H1 (cell line): ENCODE measurements around the gene KCNJ10. TPM values are rescaled to one million over a fixed set of nuclear protein-coding genes. Genes with fewer than 3 reads are reported as not detected.
A peak's percentile ranks its signal among the peaks of the same experiment; 100 is the strongest.

Experiments
- CTCF ChIA-PET: fragments of 300-600 bp; sonication (Branson Sonifier 250); formaldehyde crosslinking; loops from one replicate; lab custom pipeline; 2021; ENCODE audit not compliant: partially characterized antibody; lab: Charles Lee
- POLR2A ChIA-PET: fragments of 300-600 bp; sonication (Branson Sonifier 250); formaldehyde crosslinking; loops from one replicate; lab custom pipeline; 2021; ENCODE audit warnings: inconsistent platforms; ENCODE audit not compliant: partially characterized antibody; lab: Charles Lee
- DNase-seq, 2 experiments: peaks; one replicate each; pipeline versions ENCODE4 v3.0.0 to v3.0.0-alpha.2; 2010 to 2022; ENCODE audit warnings: low spot score in 2 of 2, low read depth in 1 of 2, mixed read lengths in 1 of 2
- FAIRE-seq: peaks from 2 replicates; lab custom pipeline; 2011; peaks lifted over from hg19 to GRCh38; lab: Jason Lieb, UNC
- H2AFZ ChIP-seq: 2 replicates; pipeline ENCODE4 v1.8.1; 2012; ENCODE audit warnings: low read length, inconsistent platforms
- H2AK5ac ChIP-seq: 2 replicates; pipeline ENCODE4 v1.6.1; 2013; ENCODE audit warnings: low read depth, low read length
- H2BK120ac ChIP-seq: replicated peaks from 2 replicates; pipeline ENCODE3; 2013; ENCODE audit warnings: low read depth, low read length, inconsistent platforms
- H2BK12ac ChIP-seq: 2 replicates; pipeline ENCODE4 v1.6.1; 2013; ENCODE audit warnings: low read depth, low read length
- H2BK15ac ChIP-seq: 2 replicates; pipeline ENCODE4 v1.6.1; 2013; ENCODE audit warnings: low read length
- H2BK20ac ChIP-seq: 2 replicates; pipeline ENCODE4 v1.6.1; 2013; ENCODE audit warnings: low read length
- H2BK5ac ChIP-seq: 2 replicates; pipeline ENCODE4 v1.6.1; 2013; ENCODE audit warnings: low read depth, low read length
- H3K14ac ChIP-seq: 2 replicates; pipeline ENCODE4 v1.6.1; 2013; ENCODE audit warnings: inconsistent platforms; ENCODE audit not compliant: insufficient read length
- H3K18ac ChIP-seq: 2 replicates; pipeline ENCODE4 v1.6.1; 2013; ENCODE audit warnings: low read length; ENCODE audit errors: extremely low read depth
- H3K23ac ChIP-seq: 2 replicates; pipeline ENCODE4 v1.6.1; 2013; ENCODE audit warnings: inconsistent platforms; ENCODE audit not compliant: insufficient read length
- H3K23me2 ChIP-seq: 2 replicates; pipeline ENCODE4 v1.6.1; 2013; ENCODE audit warnings: low read depth, low read length
- H3K27ac ChIP-seq: 2 replicates; pipeline ENCODE4 v1.6.1; 2011; ENCODE audit warnings: low read depth, low read length, inconsistent platforms
- H3K27me3 ChIP-seq, 4 experiments: replicated peaks in 1 of 4; 1 replicate in 1 of 4; 2 replicates in 3 of 4; pipeline versions ENCODE4 v1.6.1 to v1.8.1; 2011 to 2013; ENCODE audit warnings: low read length in 3 of 4, mild to moderate bottlenecking in 3 of 4, inconsistent platforms in 2 of 4, mixed read lengths in 2 of 4, moderate library complexity in 1 of 4; ENCODE audit not compliant: control insufficient read depth in 3 of 4, insufficient read depth in 3 of 4; ENCODE audit errors: extremely low read depth in 1 of 4
- H3K36me3 ChIP-seq, 4 experiments: 2 replicates each; pipeline versions ENCODE4 v1.6.1 to v1.8.1; 2011 to 2013; ENCODE audit warnings: mild to moderate bottlenecking in 4 of 4, low read length in 3 of 4, moderate library complexity in 2 of 4, control low read depth in 1 of 4, inconsistent platforms in 1 of 4; ENCODE audit not compliant: insufficient read depth in 4 of 4, control insufficient read depth in 2 of 4
- H3K4ac ChIP-seq: replicated peaks from 2 replicates; pipeline ENCODE3; 2013; ENCODE audit warnings: low read length, low read depth, mixed read lengths, inconsistent platforms; ENCODE audit not compliant: insufficient read length
- H3K4me1 ChIP-seq, 4 experiments: replicated peaks in 1 of 4; 1 replicate in 1 of 4; 2 replicates in 3 of 4; pipeline versions ENCODE4 v1.6.1 to v1.8.1; 2011 to 2013; ENCODE audit warnings: low read length in 3 of 4, inconsistent platforms in 2 of 4, mixed read lengths in 1 of 4; ENCODE audit not compliant: insufficient read depth in 4 of 4, control insufficient read depth in 3 of 4
- H3K4me2 ChIP-seq, 2 experiments: 2 replicates each; pipeline versions ENCODE4 v1.6.1 to v1.8.1; 2011 to 2013; ENCODE audit warnings: low read depth in 2 of 2, low read length in 2 of 2, control low read depth in 1 of 2, inconsistent platforms in 1 of 2, mild to moderate bottlenecking in 1 of 2; ENCODE audit not compliant: insufficient read depth in 1 of 2
- H3K4me3 ChIP-seq, 4 experiments: fragments of 200-600, 300-600 bp in 1 of 4; sonication (generic), shearing (Covaris generic), sonication (Bioruptor Twin) in 1 of 4; 2 replicates each; pipeline versions ENCODE4 v1.5.1 to v1.8.1; 2011 to 2016; ENCODE audit warnings: low read length in 4 of 4, low read depth in 3 of 4, control low read depth in 2 of 4, inconsistent platforms in 2 of 4, mild to moderate bottlenecking in 2 of 4, mixed read lengths in 1 of 4, moderate library complexity in 1 of 4; ENCODE audit not compliant: insufficient read depth in 2 of 4; ENCODE audit errors: extremely low read depth in 1 of 4
- H3K56ac ChIP-seq: replicated peaks from 2 replicates; pipeline ENCODE3; 2013; ENCODE audit warnings: low read depth, mild to moderate bottlenecking, mixed read lengths, low read length, inconsistent platforms; ENCODE audit not compliant: insufficient read length
- H3K79me1 ChIP-seq: 2 replicates; pipeline ENCODE4 v1.6.1; 2013; ENCODE audit warnings: low read depth, low read length, control low read depth
- H3K79me2 ChIP-seq, 2 experiments: 2 replicates each; pipeline versions ENCODE4 v1.6.1 to v1.8.1; 2012 to 2013; ENCODE audit warnings: low read length in 2 of 2, mild to moderate bottlenecking in 2 of 2, inconsistent platforms in 1 of 2; ENCODE audit not compliant: insufficient read depth in 2 of 2, control insufficient read depth in 1 of 2
- H3K9ac ChIP-seq, 4 experiments: replicated peaks in 1 of 4; 1 replicate in 1 of 4; 2 replicates in 3 of 4; pipeline versions ENCODE4 v1.6.1 to v1.8.1; 2011 to 2013; ENCODE audit warnings: low read depth in 3 of 4, low read length in 3 of 4, control low read depth in 2 of 4, mild to moderate bottlenecking in 2 of 4, moderate library complexity in 2 of 4, inconsistent platforms in 1 of 4; ENCODE audit errors: extremely low read depth in 1 of 4
- H3K9me3 ChIP-seq, 2 experiments: 2 replicates each; pipeline versions ENCODE4 v1.6.1 to v1.8.1; 2012 to 2013; ENCODE audit warnings: mild to moderate bottlenecking in 2 of 2, moderate library complexity in 2 of 2, control low read depth in 1 of 2, inconsistent platforms in 1 of 2, low read depth in 1 of 2, low read length in 1 of 2, mixed read lengths in 1 of 2; ENCODE audit not compliant: insufficient read depth in 2 of 2
- H4K20me1 ChIP-seq, 2 experiments: replicated peaks in 1 of 2; 2 replicates each; pipeline versions ENCODE3 to v1.8.1; 2011 to 2013; ENCODE audit warnings: inconsistent platforms in 2 of 2, low read length in 2 of 2, mild to moderate bottlenecking in 1 of 2; ENCODE audit not compliant: insufficient read depth in 2 of 2, control insufficient read depth in 1 of 2
- H4K5ac ChIP-seq: 2 replicates; pipeline ENCODE4 v1.6.1; 2013; ENCODE audit warnings: low read length, low read depth, mixed read lengths, inconsistent platforms; ENCODE audit not compliant: insufficient read length
- H4K8ac ChIP-seq: 2 replicates; pipeline ENCODE4 v1.8.0; 2013; ENCODE audit warnings: mild to moderate bottlenecking, moderate library complexity, low read length, inconsistent platforms; ENCODE audit not compliant: insufficient read depth; ENCODE audit errors: extremely low read depth
- H4K91ac ChIP-seq: replicated peaks from 2 replicates; pipeline ENCODE3; 2013; ENCODE audit warnings: low read length, mixed read lengths, inconsistent platforms; ENCODE audit not compliant: insufficient read length
- ATF3 ChIP-seq: IDR thresholded peaks from 2 replicates; pipeline ENCODE4 v1.6.1; 2011; ENCODE audit warnings: low read depth, mild to moderate bottlenecking, low read length; ENCODE audit not compliant: insufficient read depth
- CEBPB ChIP-seq: IDR thresholded peaks from 2 replicates; pipeline ENCODE4 v1.6.1; 2012; ENCODE audit warnings: low read depth, low read length
- HDAC6 ChIP-seq: IDR thresholded peaks from one replicate; pipeline ENCODE4 v1.7.1; 2012; ENCODE audit warnings: low read depth, mild to moderate bottlenecking, inconsistent platforms, low read length, moderate library complexity
- JUND ChIP-seq: IDR thresholded peaks from 2 replicates; pipeline ENCODE4 v1.6.1; 2011; ENCODE audit warnings: mild to moderate bottlenecking, improper control_type of control experiment, low read length
- PHF8 ChIP-seq: fragments of 200-600 bp; sonication (generic); conservative IDR thresholded peaks from 2 replicates; pipeline ENCODE4 v1.7.1; 2012; ENCODE audit warnings: low read depth, mild to moderate bottlenecking, inconsistent platforms, low read length, moderate library complexity
- POU5F1 ChIP-seq: IDR thresholded peaks from 2 replicates; pipeline ENCODE4 v1.6.1; 2011; ENCODE audit warnings: low read depth, mild to moderate bottlenecking, low read length, moderate library complexity
- SP1 ChIP-seq: IDR thresholded peaks from 2 replicates; pipeline ENCODE4 v1.6.1; 2011; ENCODE audit warnings: low read depth, low read length
- SUZ12 ChIP-seq: fragments of 200-600 bp; sonication (generic); IDR thresholded peaks from 2 replicates; pipeline ENCODE4 v1.6.1; 2012; ENCODE audit warnings: mild to moderate bottlenecking, inconsistent platforms, low read length, moderate library complexity, mixed read lengths
- TBP ChIP-seq: IDR thresholded peaks from 2 replicates; pipeline ENCODE4 v1.6.1; 2011; ENCODE audit warnings: low read depth, low read length, improper control_type of control experiment
- TCF12 ChIP-seq: IDR thresholded peaks from 2 replicates; pipeline ENCODE4 v1.6.1; 2011; ENCODE audit warnings: low read depth, mild to moderate bottlenecking, low read length
- WGBS, 2 experiments: shearing (Covaris generic) in 1 of 2; methylation state at CpG; one replicate each; pipeline versions ENCODE4 v1.1.6 to v1.1.7; 2013 to 2015; ENCODE audit warnings: low lambda C conversion rate in 2 of 2, mixed read lengths in 2 of 2, inconsistent platforms in 1 of 2, low coverage in 1 of 2, missing lambda C conversion rate in 1 of 2; ENCODE audit not compliant: insufficient replicate concordance in 2 of 2, insufficient coverage in 1 of 2, insufficient read length in 1 of 2; ENCODE audit errors: extremely low coverage in 1 of 2, missing lambda C conversion rate in 1 of 2; 5-methylcytosine and 5-hydroxymethylcytosine counted together
- polyA plus RNA-seq, 7 experiments: library from polyadenylated mRNA; depleted of rRNA in 3 of 7; stranded (reverse) in 5 of 7; unstranded in 2 of 7; fragments of >200 nt in 5 of 7; fragments of 200-250 nt in 2 of 7; gene quantifications; 1 replicate in 5 of 7; 2 replicates in 1 of 7; 4 replicates in 1 of 7; pipeline versions ENCODE4 v1.2.1 to v1.2.3, GENCODE V29; 2011 to 2013; ENCODE audit warnings: missing spikeins in 2 of 7, mixed read lengths in 2 of 7
- total RNA-seq: library from RNA; stranded (reverse); fragmentation: NEBNext Ultra II Directional; extraction: Animal tissue kit (Norgen Biotek cat#: 25700); gene quantifications from 2 replicates; pipeline ENCODE4 v1.2.1, GENCODE V29; 2021
- TF ChIP-seq, protein P1 (sequence below): IDR thresholded peaks from 2 replicates; pipeline ENCODE4 v1.6.1; 2011; ENCODE audit warnings: low read length, improper control_type of control experiment

The KCNJ10 gene
- total and polyA plus RNA-seq, 2 of the 8 experiments (the other 6 are each of a cell fraction or from before 2014, with no cell fraction given), result 1.7 to 2.4 TPM

DNA sequence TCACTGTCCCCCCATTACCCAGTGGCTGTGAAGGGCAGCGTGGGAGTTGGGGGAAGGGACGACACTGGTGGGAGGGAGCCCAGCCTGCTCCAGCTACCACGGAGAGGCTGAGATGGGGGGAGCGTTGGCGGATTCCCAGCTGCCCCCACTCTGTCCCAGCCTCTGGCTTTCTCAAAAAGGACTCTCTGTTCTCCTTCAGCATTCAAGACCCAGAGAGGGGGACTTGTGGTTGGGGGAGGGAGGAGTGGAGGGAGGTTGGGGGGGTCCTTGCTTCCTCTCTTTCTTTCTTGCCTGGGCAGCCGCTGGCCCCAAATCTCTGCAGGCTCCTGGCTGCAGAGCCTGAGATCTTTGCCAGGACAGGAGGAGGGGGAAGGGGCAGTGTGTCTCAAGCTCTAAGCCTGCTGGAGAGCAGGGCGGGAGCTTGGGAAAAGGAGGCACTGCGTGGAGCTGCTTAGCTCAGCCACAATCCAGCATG, 47.8 kb upstream of the KCNJ10 start:
- Histone ChIP-seq H2AK5ac (peak overlapping the region; percentile 75; the same call in 1 of the 2 replicates), H3K79me1 (no peaks in the 10 kb centered on the region), H3K4ac (peak overlapping the region; percentile 82), H4K8ac (peak overlapping the region; percentile 57), H2AFZ (no peak overlapping the region), H3K27me3 (no peaks in the 10 kb centered on the region; a peak in 1 of 7 replicates), H3K23me2 (peaks cover 8% of the 10 kb centered on the region; the same call in 1 of the 2 replicates), H3K9ac (no peak overlapping the region; a peak in 2 of 7 replicates), H3K4me1 (peaks cover 15 to 44% (median 32%) of the 10 kb centered on the region in 4 experiments), H3K79me2 (peaks cover 0 to 8% of the 10 kb centered on the region in 2 experiments; a peak in 1 of 4 replicates), H2BK120ac (no peak overlapping the region), H2BK12ac (no peak overlapping the region; the same call in 1 of the 2 replicates), H4K5ac (no peak overlapping the region), H3K4me3 (peak overlapping the region in 1 of 4 experiments; percentile 59; a peak in 3 of 8 replicates), H2BK15ac (peak overlapping the region; percentile 83; the same call in 1 of the 2 replicates), H2BK5ac (peak overlapping the region; percentile 68; the same call in 1 of the 2 replicates), H4K20me1 (peaks cover 0 to 1% of the 10 kb centered on the region in 2 experiments), H3K18ac (no peak overlapping the region; the same call in 1 of the 2 replicates), H3K36me3 (peaks cover 0 to 10% (median 5%) of the 10 kb centered on the region in 4 experiments; a peak in 3 of 8 replicates), H3K9me3 (no peaks in the 10 kb centered on the region), H3K14ac (peak overlapping the region; percentile 62), H3K23ac (no peak overlapping the region), H4K91ac (peak overlapping the region; percentile 94), H3K4me2 (peak overlapping the region; percentile 70 to 89), H3K56ac (no peak overlapping the region), H3K27ac (no peak overlapping the region), H2BK20ac (peak overlapping the region; percentile 75; the same call in 1 of the 2 replicates)
- WGBS, 2 experiments, result 44% methylated on average over 6 of the region's 8 CpGs; no CpG with 5 or more reads in 1 of the 2 experiments
- no peak for FAIRE-seq
- no peak for DNase-seq
- ChIA-PET POLR2A (interaction anchor here (1.3 to 3.8 kb wide), 8 partner anchors 9 to 167 kb away, joined by 4 to 31 read pairs (median 6); partner anchors contain the start of gene PEX19), CTCF (interaction anchor here (0.7 to 18.1 kb wide), 24 partner anchors 9 to 329 kb away, joined by 3 to 256 read pairs (median 5); partner anchors contain the start of genes ATP1A4 and CASQ1)
- TF ChIP-seq ATF3 (no peak), TCF12 (no peak), POU5F1 (no peak), SUZ12 (no peak), SP1 (no peak), CEBPB (no peak), JUND (no peak), PHF8 (no peak), TBP (no peak), HDAC6 (no peak)
- TF ChIP-seq, protein P1, sequence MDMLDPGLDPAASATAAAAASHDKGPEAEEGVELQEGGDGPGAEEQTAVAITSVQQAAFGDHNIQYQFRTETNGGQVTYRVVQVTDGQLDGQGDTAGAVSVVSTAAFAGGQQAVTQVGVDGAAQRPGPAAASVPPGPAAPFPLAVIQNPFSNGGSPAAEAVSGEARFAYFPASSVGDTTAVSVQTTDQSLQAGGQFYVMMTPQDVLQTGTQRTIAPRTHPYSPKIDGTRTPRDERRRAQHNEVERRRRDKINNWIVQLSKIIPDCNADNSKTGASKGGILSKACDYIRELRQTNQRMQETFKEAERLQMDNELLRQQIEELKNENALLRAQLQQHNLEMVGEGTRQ, result no peak
